HCT116 (cell line): Measurements from ENCODE around the gene LPAR1. TPM values are rescaled to one million over a fixed set of nuclear protein-coding genes. Genes with fewer than 3 reads are reported as not detected.

Experiments used
- ATAC-seq: fragments of 200-7000 bp; cut with Tn5 transposase; 2 replicates; pipeline ENCODE4 v1.9.1; 2020; ENCODE audit warnings: mild to moderate bottlenecking, moderate library complexity
- BruUV-seq: library from RNA; stranded (reverse); fragments of 400-500 nt; replicated peaks from 2 replicates; lab custom pipeline; 2021; lab: Mats Ljungman, UMichigan
- CTCF ChIA-PET: fragments of 300-600 bp; sonication (Branson Sonifier 250); formaldehyde crosslinking; loops from one replicate; lab custom pipeline; 2021; ENCODE audit warnings: antibody characterized with exemption; lab: Charles Lee
- POLR2A ChIA-PET: fragments of 300-600, 350-600 bp; sonication (Branson Sonifier 250); formaldehyde crosslinking; loops from one replicate; lab custom pipeline; 2021; ENCODE audit warnings: antibody characterized with exemption; lab: Charles Lee
- RAD21 ChIA-PET, 2 experiments: fragments of 300-600 bp; sonication (Branson Sonifier 250); formaldehyde crosslinking; loops; one replicate each; lab custom pipeline; 2023; ENCODE audit warnings: low total read pairs in 2 of 2; ENCODE audit not compliant: uncharacterized antibody in 2 of 2, unreplicated experiment in 2 of 2, low non-redundant PET in 1 of 2; lab: Charles Lee
- DNase-seq: peaks from one replicate; pipeline ENCODE4 v3.0.0-alpha.2; 2010; ENCODE audit warnings: low read depth, low spot score
- H2AFZ ChIP-seq: fragments of 200-600 bp; shearing (Covaris generic), sonication (generic); 2 replicates; pipeline ENCODE4 v1.6.1; 2017; ENCODE audit warnings: low read depth, mixed run types, mixed read lengths, antibody characterized with exemption, low read length; ENCODE audit not compliant: poor library complexity, severe bottlenecking
- H3K27ac ChIP-seq: 2 replicates; pipeline ENCODE4 v1.5.1; 2012; ENCODE audit warnings: low read depth, low read length
- H3K27me3 ChIP-seq: fragments of 200-600 bp; sonication (generic); 2 replicates; pipeline ENCODE4 v1.6.1; 2016; ENCODE audit warnings: mixed run types, low read length, mixed read lengths; ENCODE audit not compliant: insufficient read depth
- H3K36me3 ChIP-seq, 2 experiments: fragments of 200-500 bp in 1 of 2; fragments of 200-600 bp in 1 of 2; sonication (Bioruptor generic) in 1 of 2; sonication (generic) in 1 of 2; 2 replicates each; pipeline versions ENCODE4 v1.5.1 to v1.6.1; 2014 to 2016; ENCODE audit warnings: low read length in 2 of 2, inconsistent platforms in 1 of 2, mixed read lengths in 1 of 2, mixed run types in 1 of 2; ENCODE audit not compliant: insufficient read depth in 2 of 2, control insufficient read depth in 1 of 2
- H3K4me1 ChIP-seq, 2 experiments: fragments of 200-600 bp in 1 of 2; sonication (generic) in 1 of 2; 2 replicates each; pipeline versions ENCODE4 v1.5.1 to v1.6.1; 2012 to 2017; ENCODE audit warnings: low read length in 2 of 2, inconsistent platforms in 1 of 2, mild to moderate bottlenecking in 1 of 2, mixed read lengths in 1 of 2, mixed run types in 1 of 2, moderate library complexity in 1 of 2; ENCODE audit not compliant: insufficient read depth in 2 of 2, control insufficient read depth in 1 of 2
- H3K4me2 ChIP-seq: fragments of 200-600 bp; sonication (generic); 2 replicates; pipeline ENCODE4 v1.6.1; 2017; ENCODE audit warnings: mixed run types, low read length, mixed read lengths
- H3K4me3 ChIP-seq, 2 experiments: fragments of 200-600 bp in 1 of 2; sonication (generic) in 1 of 2; replicated peaks in 1 of 2; 2 replicates each; pipeline ENCODE4 v1.5.1; 2011 to 2016; ENCODE audit warnings: low read length in 2 of 2, control low read depth in 1 of 2, low read depth in 1 of 2, mild to moderate bottlenecking in 1 of 2, mixed read lengths in 1 of 2, mixed run types in 1 of 2
- H3K79me2 ChIP-seq: fragments of 200-600 bp; sonication (generic); 2 replicates; pipeline ENCODE4 v1.6.1; 2017; ENCODE audit warnings: mild to moderate bottlenecking, mixed run types, low read length, moderate library complexity, mixed read lengths; ENCODE audit not compliant: insufficient read depth
- H3K9ac ChIP-seq: fragments of 200-600 bp; sonication (generic); 2 replicates; pipeline ENCODE4 v1.6.1; 2016; ENCODE audit warnings: low read length, mixed read lengths
- H3K9me2 ChIP-seq: fragments of 200-600 bp; sonication (generic), shearing (Covaris generic); 2 replicates; pipeline ENCODE4 v1.6.1; 2017; ENCODE audit warnings: mixed run types, mild to moderate bottlenecking, moderate library complexity; ENCODE audit not compliant: insufficient read depth
- H3K9me3 ChIP-seq, 2 experiments: fragments of 200-500 bp in 1 of 2; fragments of 200-600 bp in 1 of 2; sonication (Bioruptor generic) in 1 of 2; sonication (generic) in 1 of 2; 2 replicates each; pipeline ENCODE4 v1.6.1; 2014 to 2017; ENCODE audit warnings: low read length in 2 of 2, mixed read lengths in 2 of 2, inconsistent platforms in 1 of 2, low read depth in 1 of 2, mild to moderate bottlenecking in 1 of 2, mixed run types in 1 of 2, moderate library complexity in 1 of 2; ENCODE audit not compliant: control insufficient read depth in 1 of 2, insufficient read depth in 1 of 2
- H4K20me1 ChIP-seq: fragments of 200-600 bp; sonication (generic), shearing (Covaris generic); 2 replicates; pipeline ENCODE4 v1.6.1; 2017; ENCODE audit warnings: mixed run types, mild to moderate bottlenecking, moderate library complexity; ENCODE audit not compliant: insufficient read depth
- ATF3 ChIP-seq: IDR thresholded peaks from 2 replicates; pipeline ENCODE4 v1.6.1; 2012
- CBX3 ChIP-seq: IDR thresholded peaks from 2 replicates; pipeline ENCODE4 v1.6.1; 2012; ENCODE audit warnings: low read depth
- CEBPB ChIP-seq: IDR thresholded peaks from 2 replicates; pipeline ENCODE4 v1.6.1; 2012; ENCODE audit warnings: low read depth
- EGR1 ChIP-seq: IDR thresholded peaks from 2 replicates; pipeline ENCODE4 v1.6.1; 2012; ENCODE audit warnings: low read depth
- ELF1 ChIP-seq: IDR thresholded peaks from 2 replicates; pipeline ENCODE4 v1.6.1; 2012; ENCODE audit warnings: low read depth, borderline replicate concordance
- EZH2 ChIP-seq: fragments of 200-600 bp; sonication (generic); IDR thresholded peaks from 2 replicates; pipeline ENCODE4 v1.6.1; 2017; ENCODE audit warnings: antibody characterized with exemption, mixed run types
- EZH2phosphoT487 ChIP-seq: fragments of 200-600 bp; IDR thresholded peaks from 2 replicates; pipeline ENCODE4 v1.6.1; 2018; ENCODE audit warnings: antibody characterized with exemption, borderline replicate concordance
- FOSL1 ChIP-seq: IDR thresholded peaks from 2 replicates; pipeline ENCODE4 v1.6.1; 2012; ENCODE audit warnings: low read depth
- JUND ChIP-seq: IDR thresholded peaks from 2 replicates; pipeline ENCODE4 v1.6.1; 2012
- POLR2A ChIP-seq: IDR thresholded peaks from 2 replicates; pipeline ENCODE4 v1.7.0; 2011; ENCODE audit warnings: borderline replicate concordance; ENCODE audit not compliant: insufficient read depth, insufficient read length; ENCODE audit errors: extremely low read depth
- RAD21 ChIP-seq: IDR thresholded peaks from 2 replicates; pipeline ENCODE4 v1.6.1; 2012; ENCODE audit warnings: low read depth, mild to moderate bottlenecking
- SIN3A ChIP-seq: IDR thresholded peaks from 2 replicates; pipeline ENCODE4 v1.6.1; 2012; ENCODE audit warnings: low read depth
- SRF ChIP-seq: IDR thresholded peaks from 2 replicates; pipeline ENCODE4 v1.6.1; 2012; ENCODE audit warnings: low read depth
- TCF7L2 ChIP-seq: IDR thresholded peaks from 2 replicates; pipeline ENCODE4 v1.7.0; 2011; ENCODE audit warnings: borderline replicate concordance, inconsistent platforms; ENCODE audit not compliant: insufficient read depth, insufficient read length; ENCODE audit errors: extremely low read depth
- YY1 ChIP-seq: IDR thresholded peaks from 2 replicates; pipeline ENCODE4 v1.6.1; 2011; ENCODE audit warnings: low read length, low read depth, moderate library complexity, mild to moderate bottlenecking; ENCODE audit not compliant: insufficient replicate concordance; ENCODE audit errors: extremely low read depth
- ZBTB33 ChIP-seq: IDR thresholded peaks from 2 replicates; pipeline ENCODE4 v1.6.1; 2011; ENCODE audit warnings: mild to moderate bottlenecking, low read length, moderate library complexity; ENCODE audit not compliant: insufficient replicate concordance; ENCODE audit errors: extremely low read depth
- intact Hi-C: fragments of 100-400 bp; cut with micrococcal nuclease; formaldehyde crosslinking; loops from 2 replicates; pipeline ENCODE4 v1.10.0; 2022
- total RNA-seq: library from RNA; stranded (reverse); gene quantifications from one replicate; pipeline ENCODE4 v1.2.1, GENCODE V29; 2021; ENCODE audit not compliant: unreplicated experiment

Gene LPAR1
- total RNA-seq, 1 experiment from 2014 or later: 7.4 TPM

GRCh38 chr9:110894731-110895130 lies 143.5 kb downstream of the LPAR1 start:
- CTCF ChIA-PET: no interaction called here
- H3K27me3 ChIP-seq: no peaks in the 10 kb centered on the region
- no peak overlapping the region for H3K27ac ChIP-seq
- intact Hi-C loops: no loop called here
- no peaks in the 10 kb centered on the region for H3K4me1 ChIP-seq
- POLR2A ChIA-PET: no interaction called here
- no peak overlapping the region for H3K4me2 ChIP-seq
- no TSS peak for BruUV-seq
- H3K79me2 ChIP-seq: no peaks in the 10 kb centered on the region
- H3K9me3 ChIP-seq: no peaks in the 10 kb centered on the region
- no peak overlapping the region for H3K9ac ChIP-seq
- H3K9me2 ChIP-seq: no peaks in the 10 kb centered on the region; the same call in 1 of the 2 replicates
- DNase-seq: no peak
- H4K20me1 ChIP-seq: no peaks in the 10 kb centered on the region
- RAD21 ChIA-PET: no interaction called here
- H3K36me3 ChIP-seq: no peaks in the 10 kb centered on the region
- no peak for ATAC-seq
- no peak overlapping the region for H3K4me3 ChIP-seq
- no peak overlapping the region for H2AFZ ChIP-seq
- TF ChIP-seq EZH2: no peak
- TF ChIP-seq CEBPB: no peak
- TF ChIP-seq FOSL1: no peak
- TF ChIP-seq JUND: no peak
- TF ChIP-seq SRF: no peak
- TF ChIP-seq TCF7L2: no peak
- no peak for TF ChIP-seq CBX3
- TF ChIP-seq ELF1: no peak
- no peak for TF ChIP-seq EGR1
- TF ChIP-seq EZH2phosphoT487: no peak
- TF ChIP-seq ATF3: no peak
- no peak for TF ChIP-seq SIN3A
- TF ChIP-seq ZBTB33: no peak
- TF ChIP-seq RAD21: no peak
- TF ChIP-seq YY1: no peak
- TF ChIP-seq POLR2A: no peak
